Cerebellar nuclear complex (tissue), 1 donor: ENCODE measurements around the gene VASN.
A peak's percentile ranks its signal among the peaks of the same experiment; 100 is the strongest.
"Not testable (repeated sequence)": the region's sequence is repeated elsewhere in the genome, so short reads cannot be mapped to it uniquely, and the experiment has no call there.

Experiments
- DNase-seq, 2 experiments: peaks; one replicate each; lab custom pipeline; 2025; lab: John Stamatoyannopoulos, UW

The VASN gene

DNA sequence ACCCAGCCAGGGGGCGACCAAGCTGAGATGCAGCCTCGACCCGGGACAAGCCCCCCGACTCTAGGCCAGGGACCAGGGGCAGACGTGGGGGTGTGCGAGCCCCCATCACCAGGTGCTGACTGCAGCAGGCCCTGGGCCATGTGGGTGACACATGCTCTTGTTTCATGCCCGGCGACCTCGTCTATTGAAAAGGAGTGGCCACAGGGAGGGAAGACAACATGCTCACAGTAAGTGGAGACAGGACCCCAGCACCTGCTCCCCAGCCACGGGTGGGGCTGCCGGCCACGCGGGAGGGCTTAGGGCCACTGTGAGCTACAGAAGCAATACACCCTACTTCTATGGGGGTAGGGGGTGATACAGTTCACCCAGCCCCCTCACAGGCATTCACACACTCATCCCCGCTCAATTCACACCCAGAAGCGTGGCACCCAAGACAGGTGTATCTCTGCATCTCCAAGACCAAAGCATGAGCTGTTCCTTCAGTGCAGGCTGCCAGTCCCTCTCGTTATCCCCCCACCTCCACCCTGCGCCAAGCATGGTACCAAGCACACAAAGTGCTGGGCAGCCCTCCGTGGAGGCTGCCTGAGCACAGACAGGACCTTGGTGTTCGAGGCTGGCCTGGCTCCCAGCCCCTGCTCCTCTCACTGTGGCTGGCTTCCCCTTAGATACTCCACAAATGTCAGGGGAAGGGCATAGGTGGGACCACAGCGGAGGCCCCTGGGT, 13.6 kb downstream of the VASN start:
- no peak for DNase-seq

DNA sequence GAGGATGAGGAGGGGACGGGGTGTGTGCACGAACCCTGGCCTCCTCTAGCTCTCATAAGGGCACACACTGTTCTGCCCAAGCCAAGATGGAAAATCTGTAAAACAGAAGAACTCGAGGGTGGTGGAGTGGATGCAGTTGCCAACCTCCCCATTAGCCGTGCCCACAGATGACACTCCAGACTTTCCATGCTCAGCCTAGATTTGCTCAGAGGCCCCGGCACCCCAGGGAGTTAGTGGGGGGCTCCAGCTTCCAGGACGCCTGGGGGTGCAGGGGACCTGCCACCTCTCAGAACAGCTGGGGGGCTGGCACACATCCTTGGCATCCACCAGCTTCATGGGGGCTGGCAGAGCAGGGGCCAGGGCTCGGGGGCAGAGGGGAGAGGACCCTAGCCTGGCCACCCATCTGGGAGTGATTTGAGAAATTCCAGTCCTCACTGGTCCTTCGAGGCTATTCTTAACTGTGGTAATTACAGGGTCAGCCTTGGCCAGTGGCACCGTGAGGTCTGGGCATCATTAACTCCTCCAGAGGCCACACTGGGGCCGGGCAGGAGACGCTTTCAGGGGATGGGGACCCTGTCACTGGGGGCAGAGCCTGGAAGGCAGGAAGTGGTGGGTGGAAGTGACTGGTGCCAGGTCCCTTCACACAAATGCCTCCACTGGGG, 14.3 kb downstream of the VASN start:
- no peak for DNase-seq

- no peak for DNase-seq
Measured at GRCh38 chr16:4386451-4386805, 14.8 kb downstream of the VASN start.

DNA sequence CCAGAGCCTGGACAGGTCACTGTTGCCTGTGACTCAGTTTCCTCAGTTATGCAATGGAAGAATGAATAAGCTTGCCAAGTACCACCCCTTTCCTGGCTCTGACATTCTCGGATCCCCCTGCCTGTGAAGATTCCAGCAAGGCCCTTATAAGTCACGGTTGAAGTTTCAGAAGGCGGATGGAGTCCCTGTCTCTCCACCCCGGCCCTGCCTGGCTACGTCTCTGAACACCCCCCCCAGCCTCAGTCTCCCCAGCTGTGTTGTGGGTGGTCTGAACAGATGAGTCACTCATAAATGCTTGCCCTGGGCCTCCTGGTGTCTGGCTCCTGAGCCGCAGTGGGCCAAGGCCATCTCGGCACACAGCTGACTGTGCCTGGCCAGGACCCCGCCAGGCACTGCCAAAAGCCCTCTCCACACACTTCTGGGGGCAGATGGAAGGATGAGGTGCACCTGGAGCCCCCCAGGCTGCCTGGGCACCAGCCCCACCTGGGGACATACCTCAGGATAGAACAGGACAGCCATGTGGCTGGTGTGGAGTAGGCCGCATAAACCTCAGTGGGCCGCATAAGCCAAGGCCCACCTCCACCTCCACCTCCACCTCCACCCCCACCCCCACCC, 15.4 kb downstream of the VASN start:
- DNase-seq = no peak

DNA sequence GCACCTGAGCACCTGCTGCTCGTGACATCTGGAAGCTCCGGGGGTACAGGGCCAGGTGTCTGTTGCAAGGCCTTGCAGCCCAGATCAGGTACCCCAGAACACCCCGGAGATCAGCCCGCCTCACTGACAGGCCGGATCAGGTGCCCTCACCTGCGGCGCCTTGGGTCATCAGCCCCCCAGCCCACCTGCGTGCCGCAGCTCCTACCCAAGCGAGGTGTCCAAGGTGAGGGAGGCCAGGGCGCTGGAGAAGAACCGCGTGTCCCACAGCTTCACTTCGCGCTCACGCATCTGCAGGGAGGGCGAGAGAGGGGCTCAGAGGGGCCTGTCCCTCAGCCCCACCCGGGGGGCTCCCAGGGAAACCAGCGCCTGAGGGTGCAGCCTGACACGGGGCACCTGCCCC, 16.1 kb downstream of the VASN start:
- DNase-seq = no peak

GRCh38 chr16:4388271-4389021, 16.8 kb downstream of the VASN start:
- no peak for DNase-seq

GRCh38 chr16:4389051-4389955, 17.7 kb downstream of the VASN start:
- DNase-seq = no peak

- no peak for DNase-seq
Measured at GRCh38 chr16:4390266-4391260, 18.9 kb downstream of the VASN start.

GRCh38 chr16:4391631-4392381, 20.2 kb downstream of the VASN start:
- DNase-seq = no peak

DNA sequence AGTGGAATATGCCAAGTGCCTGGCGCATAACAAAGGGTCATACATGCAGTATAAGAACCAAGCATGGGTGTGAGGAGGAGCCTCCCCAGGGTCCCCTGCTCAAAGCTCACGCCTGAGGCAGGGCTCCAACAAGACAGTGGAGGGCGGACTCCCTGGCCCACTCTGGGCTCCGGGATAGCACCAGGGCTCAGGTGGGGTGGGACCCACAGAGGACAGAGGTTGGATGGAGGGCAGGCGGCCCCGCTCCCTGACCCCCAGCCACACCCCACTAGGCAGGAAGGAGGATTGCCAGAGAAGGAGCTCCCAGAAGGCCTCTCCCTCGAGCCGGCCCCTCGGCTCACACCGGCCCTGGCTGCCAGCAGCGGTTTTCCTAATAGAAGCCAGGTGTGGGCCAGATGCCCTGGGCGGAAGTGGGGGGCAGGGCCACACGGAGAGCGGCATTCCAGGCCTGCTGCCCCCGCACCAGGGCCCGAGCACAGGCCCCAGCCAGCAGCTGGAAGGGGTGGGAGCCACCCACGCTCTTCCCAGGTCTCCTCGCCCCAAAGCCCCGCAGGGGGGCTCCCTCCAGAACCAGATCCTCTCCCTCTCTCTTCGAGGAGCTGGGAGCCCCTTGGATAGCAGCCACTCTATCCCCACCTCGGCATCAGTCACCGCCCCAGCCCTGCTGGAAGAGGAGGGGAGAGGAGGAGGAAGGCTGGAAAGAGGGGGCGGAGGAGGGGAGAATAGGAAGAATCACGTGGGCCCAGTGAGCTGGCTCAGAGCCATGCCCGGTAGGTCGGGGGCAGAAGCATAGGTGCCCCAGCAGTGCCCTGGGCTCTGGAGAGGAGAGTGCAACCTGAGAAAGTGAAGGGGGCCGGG, 21.0 kb downstream of the VASN start:
- no peak for DNase-seq

DNA sequence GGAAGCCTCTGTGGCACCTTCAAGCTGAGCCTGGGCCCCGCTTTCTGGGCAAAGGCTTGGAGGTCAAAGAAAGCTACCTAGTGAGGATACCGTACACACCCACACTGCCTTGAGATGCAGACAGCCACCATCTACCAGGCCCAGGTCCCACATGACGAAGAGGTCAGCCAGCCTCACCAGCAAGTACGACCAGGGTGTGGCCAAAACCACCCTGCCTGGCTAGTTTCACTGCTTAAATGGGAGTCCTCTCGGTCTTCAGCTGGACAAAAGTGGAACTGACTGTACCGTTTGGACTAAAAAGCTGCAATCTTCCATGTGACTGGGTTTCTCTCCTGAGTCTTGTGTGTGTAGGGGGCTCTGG, 21.6 kb downstream of the VASN start:
- no peak for DNase-seq

GRCh38 chr16:4393850-4394249, 22.2 kb downstream of the VASN start:
- DNase-seq = not testable (repeated sequence)

- no peak for DNase-seq
Measured at GRCh38 chr16:4395055-4395726, 23.5 kb downstream of the VASN start.

- DNase-seq = no peak
Measured at GRCh38 chr16:4399001-4399730, 27.5 kb downstream of the VASN start.

GRCh38 chr16:4401094-4401501, 29.4 kb downstream of the VASN start:
- DNase-seq = no peak

GRCh38 chr16:4401510-4401909, 29.9 kb downstream of the VASN start:
- no peak for DNase-seq

DNA sequence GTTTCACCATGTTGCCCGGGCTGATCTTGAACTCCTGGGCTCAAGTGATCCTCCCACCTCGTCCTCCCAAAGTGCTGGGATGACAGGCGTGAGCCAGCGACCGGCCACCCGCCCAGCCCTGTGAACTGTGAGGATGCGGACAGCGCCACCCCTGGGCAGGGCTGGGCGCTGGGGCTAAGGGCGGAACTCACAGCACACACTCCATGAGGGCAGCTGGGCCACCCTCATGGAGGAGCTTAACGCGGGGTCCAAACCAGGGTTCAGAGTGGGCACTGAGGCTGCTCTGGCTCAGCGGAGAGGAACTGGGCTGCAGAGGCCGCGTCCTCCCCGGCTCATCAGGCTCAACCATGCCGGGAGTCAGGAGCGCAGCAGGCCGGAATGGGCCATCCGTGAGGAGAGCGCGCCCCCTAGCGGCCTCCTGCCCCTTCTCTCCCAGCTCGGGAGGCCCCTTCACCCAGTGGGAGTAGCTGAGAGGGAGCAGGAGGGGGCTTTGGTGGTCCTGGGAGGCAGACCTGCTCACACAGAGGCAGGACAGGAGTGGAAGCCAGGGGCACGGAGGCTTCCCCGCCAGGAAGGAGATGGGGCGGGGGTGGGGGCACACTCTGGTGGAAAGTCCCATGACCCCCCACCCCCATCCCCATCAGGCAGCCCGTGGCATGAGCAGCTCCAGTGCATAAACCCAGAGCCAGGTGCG, 30.9 kb downstream of the VASN start:
- DNase-seq = peak in 1 of 2 experiments; percentile 58
